ENCODE measurements around the gene LPCAT1. TPM values are rescaled to one million over a fixed set of nuclear protein-coding genes. Genes with fewer than 3 reads are reported as not detected.

LPCAT1 gene
- total RNA-seq, 1 experiment from 2014 or later, result 59.8 TPM

GRCh38 chr5:1521671-1522600, 1.8 kb downstream of the LPCAT1 start:
- Histone ChIP-seq H3K27ac (ENCODE audit: low read length) (peak overlapping the region; percentile 66), H3K36me3 (ENCODE audit: control insufficient read depth, insufficient read depth, low read length) (peaks cover 5% of the 10 kb centered on the region), H3K4me1 (ENCODE audit: control insufficient read depth, insufficient read depth, low read length) (peaks cover 18% of the 10 kb centered on the region), H3K27me3 (ENCODE audit: control insufficient read depth, insufficient read depth, low read length) (no peaks in the 10 kb centered on the region), H3K9me3 (ENCODE audit: control insufficient read depth, insufficient read depth, low read depth, low read length) (no peaks in the 10 kb centered on the region), H3K4me3 (ENCODE audit: low read depth in 2 of 2, low read length in 2 of 2) (peak overlapping the region; percentile 59 to 72)
- ATAC-seq (no peak), DNase-seq (ENCODE audit: low read depth, low spot score) (no peak)
- intact Hi-C loops (cut with micrococcal nuclease; ENCODE audit: unreplicated experiment), result no loop called here
- ChIA-PET CTCF (interaction anchor here (0.9 kb wide), 1 partner anchor 349 kb away, joined by 3 read pairs; no protein-coding TSS in a partner anchor), POLR2A (no interaction called here)
- in situ Hi-C loops (cut with HindIII; ENCODE audit: low pct_unique_long_range_greater_than_20kb, low sequenced_read_pairs), result no loop called here
- TF ChIP-seq REST (IDR thresholded peaks at IDR 0.05; ENCODE audit: insufficient read depth in 1 of 2, low read depth in 2 of 2, low read length in 1 of 2), result no peak
- TF ChIP-seq POLR2AphosphoS5 (IDR thresholded peaks at IDR 0.05; ENCODE audit: low read depth, low read length), result no peak
- no peak for TF ChIP-seq CTCF (IDR thresholded peaks at IDR 0.05)
- no peak for TF ChIP-seq TCF7L2 (IDR thresholded peaks at IDR 0.05; ENCODE audit: low read depth, low read length)
- no peak for TF ChIP-seq SIN3A (IDR thresholded peaks at IDR 0.05; ENCODE audit: borderline replicate concordance, insufficient read depth, low read depth, low read length)
- no TSS peak for BruUV-seq (replicated peaks)

- peak overlapping the region in 1 of 2 experiments; percentile 59; a peak in 2 of 4 replicates for H3K4me3 ChIP-seq (ENCODE audit: low read depth in 2 of 2, low read length in 2 of 2)
- H3K4me1 ChIP-seq (ENCODE audit: control insufficient read depth, insufficient read depth, low read length), result peaks cover 26% of the 10 kb centered on the region
- H3K27ac ChIP-seq (ENCODE audit: low read length), result no peak overlapping the region
- peaks cover 5% of the 10 kb centered on the region for H3K36me3 ChIP-seq (ENCODE audit: control insufficient read depth, insufficient read depth, low read length)
- no peaks in the 10 kb centered on the region for H3K27me3 ChIP-seq (ENCODE audit: control insufficient read depth, insufficient read depth, low read length)
- BruUV-seq (replicated peaks), result no TSS peak
- in situ Hi-C loops (cut with HindIII; ENCODE audit: low pct_unique_long_range_greater_than_20kb, low sequenced_read_pairs), result no loop called here
- CTCF ChIA-PET, result interaction anchor here (0.9 kb wide), 1 partner anchor 348 kb away, joined by 3 read pairs; no protein-coding TSS in a partner anchor
- DNase-seq (ENCODE audit: low read depth, low spot score), result no peak
- POLR2A ChIA-PET, result no interaction called here
- no peak for ATAC-seq
- intact Hi-C loops (cut with micrococcal nuclease; ENCODE audit: unreplicated experiment), result no loop called here
- H3K9me3 ChIP-seq (ENCODE audit: control insufficient read depth, insufficient read depth, low read depth, low read length), result no peaks in the 10 kb centered on the region
- TF ChIP-seq SIN3A (IDR thresholded peaks at IDR 0.05; ENCODE audit: borderline replicate concordance, insufficient read depth, low read depth, low read length), result no peak
- TF ChIP-seq POLR2AphosphoS5 (IDR thresholded peaks at IDR 0.05; ENCODE audit: low read depth, low read length), result no peak
- TF ChIP-seq CTCF (IDR thresholded peaks at IDR 0.05), result no peak
- TF ChIP-seq REST (IDR thresholded peaks at IDR 0.05; ENCODE audit: insufficient read depth in 1 of 2, low read depth in 2 of 2, low read length in 1 of 2), result no peak
- TF ChIP-seq TCF7L2 (IDR thresholded peaks at IDR 0.05; ENCODE audit: low read depth, low read length), result no peak
Observed at GRCh38 chr5:1520791-1521453, 2.8 kb downstream of the LPCAT1 start.

All from Panc1 (cell line).